Measurements from ENCODE around the gene EMP1.

The EMP1 gene

GRCh38 chr12:13181375-13182070 lies 15.0 kb upstream of the EMP1 start:
- no peak for DNase-seq
- Histone ChIP-seq H3K27me3 (peaks cover 21% of the 10 kb centered on the region), H3K36me3 (no peaks in the 10 kb centered on the region), H3K4me1 (no peaks in the 10 kb centered on the region), H3K9me3 (no peaks in the 10 kb centered on the region), H3K4me3 (ENCODE audit: low read depth, low read length) (no peak overlapping the region)
- no peak for TF ChIP-seq CTCF (IDR thresholded peaks at IDR 0.05; ENCODE audit: low read depth, low read length)

GRCh38 chr12:13182881-13183280 lies 13.6 kb upstream of the EMP1 start:
- Histone ChIP-seq H3K4me3 (ENCODE audit: low read depth, low read length) (no peak overlapping the region), H3K9me3 (no peaks in the 10 kb centered on the region), H3K4me1 (no peaks in the 10 kb centered on the region), H3K36me3 (no peaks in the 10 kb centered on the region), H3K27me3 (peaks cover 16% of the 10 kb centered on the region)
- no peak for TF ChIP-seq CTCF (IDR thresholded peaks at IDR 0.05; ENCODE audit: low read depth, low read length)
- no peak for DNase-seq

GRCh38 chr12:13183620-13184019 lies 12.9 kb upstream of the EMP1 start:
- H3K27me3 ChIP-seq = peaks cover 14% of the 10 kb centered on the region
- no peaks in the 10 kb centered on the region for H3K36me3 ChIP-seq
- TF ChIP-seq CTCF (IDR thresholded peaks at IDR 0.05; ENCODE audit: low read depth, low read length) = no peak
- H3K9me3 ChIP-seq = no peaks in the 10 kb centered on the region
- no peak for DNase-seq
- no peak overlapping the region for H3K4me3 ChIP-seq (ENCODE audit: low read depth, low read length)
- no peaks in the 10 kb centered on the region for H3K4me1 ChIP-seq

- peaks cover 14% of the 10 kb centered on the region for H3K27me3 ChIP-seq
- no peak overlapping the region for H3K4me3 ChIP-seq (ENCODE audit: low read depth, low read length)
- no peaks in the 10 kb centered on the region for H3K36me3 ChIP-seq
- DNase-seq = no peak
- no peak for TF ChIP-seq CTCF (IDR thresholded peaks at IDR 0.05; ENCODE audit: low read depth, low read length)
- no peaks in the 10 kb centered on the region for H3K4me1 ChIP-seq
- no peaks in the 10 kb centered on the region for H3K9me3 ChIP-seq
Measured at GRCh38 chr12:13186302-13186701, 10.2 kb upstream of the EMP1 start.

GRCh38 chr12:13187399-13187798 lies 9.1 kb upstream of the EMP1 start:
- no peaks in the 10 kb centered on the region for H3K36me3 ChIP-seq
- no peaks in the 10 kb centered on the region for H3K9me3 ChIP-seq

More at GRCh38 chr12:13187399-13187798, 9.1 kb upstream of the EMP1 start:
- DNase-seq = no peak
- Histone ChIP-seq H3K4me1 (no peaks in the 10 kb centered on the region), H3K27me3 (peaks cover 4% of the 10 kb centered on the region), H3K4me3 (ENCODE audit: low read depth, low read length) (no peak overlapping the region)
- no peak for TF ChIP-seq CTCF (IDR thresholded peaks at IDR 0.05; ENCODE audit: low read depth, low read length)
